ENCODE data around the gene OTOP2. TPM values are rescaled to one million over a fixed set of nuclear protein-coding genes. Genes with fewer than 3 reads are reported as not detected.

The OTOP2 gene
- total RNA-seq, 1 experiment from 2014 or later: not detected

DNA sequence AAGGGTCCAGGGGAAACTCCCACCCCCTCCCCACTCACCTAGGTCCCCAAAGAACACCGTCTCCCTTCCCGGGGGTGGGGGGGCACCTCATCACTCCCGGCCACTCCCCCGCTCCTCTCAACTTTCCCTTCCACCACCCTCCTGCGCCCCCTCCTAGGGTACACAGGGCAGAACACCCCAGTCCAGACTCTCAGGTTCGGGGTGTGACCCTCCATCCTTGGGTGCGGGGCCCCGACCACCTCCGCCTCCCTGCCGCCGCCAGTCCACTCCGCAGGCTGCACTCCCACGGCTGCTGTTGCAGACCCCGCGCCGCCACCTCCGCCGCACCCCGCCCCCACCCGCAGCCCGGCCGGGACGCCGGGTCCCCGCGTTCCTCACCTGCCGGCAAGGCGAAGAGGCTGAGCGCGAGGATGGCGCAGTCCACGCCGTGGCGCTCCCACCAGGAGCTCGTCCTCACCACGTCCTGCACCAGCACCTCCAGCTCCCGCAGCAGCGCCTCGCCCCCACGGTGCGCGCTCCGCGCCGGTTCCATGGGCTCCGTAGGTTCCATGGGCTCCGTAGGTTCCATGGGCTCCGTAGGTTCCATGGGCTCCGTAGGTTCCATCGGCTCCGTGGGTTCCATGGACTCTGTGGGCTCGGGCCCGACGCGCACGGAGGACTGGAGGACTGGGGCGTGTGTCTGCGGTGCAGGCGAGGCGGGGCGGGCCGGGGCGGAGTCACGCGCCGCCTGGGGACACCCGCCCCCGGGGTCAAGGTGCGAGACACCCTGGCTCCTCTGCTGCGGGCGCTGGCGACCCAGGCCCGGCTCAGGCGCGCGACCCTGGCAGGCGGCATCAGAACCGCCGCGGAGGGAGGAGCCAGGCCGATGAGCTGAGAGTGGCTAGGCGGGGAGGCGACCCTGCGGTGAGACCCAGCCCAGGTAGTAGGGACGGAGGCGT, 30.8 kb upstream of the OTOP2 start, which contains the start of gene FADS6:
Gene FADS6, minus strand, starts transcription at position 660 of the 938 bp plus-strand sequence. Its CDS starts 38 bp downstream, at position 622.
- no peaks in the 10 kb centered on the region for H3F3A ChIP-seq (ENCODE audit: low read length, unreplicated experiment)
- intact Hi-C loops (cut with micrococcal nuclease): no loop called here
- DNase-seq (no peak), ATAC-seq (no peak)
- ChIA-PET POLR2A (ENCODE audit: unreplicated experiment) (no interaction called here), CTCF (no interaction called here)
- no peaks in the 10 kb centered on the region for H4K20me1 ChIP-seq (ENCODE audit: low read length)
- H3K27ac ChIP-seq (ENCODE audit: low read length): no peak within 1 kb of the TSS
- no peak within 1 kb of the TSS for H2AFZ ChIP-seq (ENCODE audit: low read length)
- H3K36me3 ChIP-seq (ENCODE audit: low read depth, low read length): no peaks in the 10 kb centered on the region
- H3K9ac ChIP-seq (ENCODE audit: low read length): no peak within 1 kb of the TSS
- no TSS peak for BruUV-seq (replicated peaks)
- H3K79me2 ChIP-seq (ENCODE audit: low read length): no peaks in the 10 kb centered on the region
- no peak within 1 kb of the TSS for H3K4me2 ChIP-seq (ENCODE audit: low read length)
- TF ChIP-seq EZH2phosphoT487 (IDR thresholded peaks at IDR 0.05; ENCODE audit: borderline replicate concordance, low read length) (no peak), EZH2 (IDR thresholded peaks at IDR 0.05; ENCODE audit: low read length, unreplicated experiment) (no peak)
- TF ChIP-seq, protein P1, sequence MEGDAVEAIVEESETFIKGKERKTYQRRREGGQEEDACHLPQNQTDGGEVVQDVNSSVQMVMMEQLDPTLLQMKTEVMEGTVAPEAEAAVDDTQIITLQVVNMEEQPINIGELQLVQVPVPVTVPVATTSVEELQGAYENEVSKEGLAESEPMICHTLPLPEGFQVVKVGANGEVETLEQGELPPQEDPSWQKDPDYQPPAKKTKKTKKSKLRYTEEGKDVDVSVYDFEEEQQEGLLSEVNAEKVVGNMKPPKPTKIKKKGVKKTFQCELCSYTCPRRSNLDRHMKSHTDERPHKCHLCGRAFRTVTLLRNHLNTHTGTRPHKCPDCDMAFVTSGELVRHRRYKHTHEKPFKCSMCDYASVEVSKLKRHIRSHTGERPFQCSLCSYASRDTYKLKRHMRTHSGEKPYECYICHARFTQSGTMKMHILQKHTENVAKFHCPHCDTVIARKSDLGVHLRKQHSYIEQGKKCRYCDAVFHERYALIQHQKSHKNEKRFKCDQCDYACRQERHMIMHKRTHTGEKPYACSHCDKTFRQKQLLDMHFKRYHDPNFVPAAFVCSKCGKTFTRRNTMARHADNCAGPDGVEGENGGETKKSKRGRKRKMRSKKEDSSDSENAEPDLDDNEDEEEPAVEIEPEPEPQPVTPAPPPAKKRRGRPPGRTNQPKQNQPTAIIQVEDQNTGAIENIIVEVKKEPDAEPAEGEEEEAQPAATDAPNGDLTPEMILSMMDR (conservative IDR thresholded peaks at IDR 0.05; ENCODE audit: low read depth, low read length): no peak
- H3K9me2 ChIP-seq (replicated peaks; ENCODE audit: low read length): no peaks in the 10 kb centered on the region
- no peaks in the 10 kb centered on the region for H3K9me3 ChIP-seq (ENCODE audit: low read length)
- peaks cover 53% of the 10 kb centered on the region for H3K27me3 ChIP-seq (ENCODE audit: low read length)
- H3K4me3 ChIP-seq (ENCODE audit: low read length): no peak within 1 kb of the TSS
- H3K4me1 ChIP-seq (ENCODE audit: insufficient read depth, low read length): no peaks in the 10 kb centered on the region

DNA sequence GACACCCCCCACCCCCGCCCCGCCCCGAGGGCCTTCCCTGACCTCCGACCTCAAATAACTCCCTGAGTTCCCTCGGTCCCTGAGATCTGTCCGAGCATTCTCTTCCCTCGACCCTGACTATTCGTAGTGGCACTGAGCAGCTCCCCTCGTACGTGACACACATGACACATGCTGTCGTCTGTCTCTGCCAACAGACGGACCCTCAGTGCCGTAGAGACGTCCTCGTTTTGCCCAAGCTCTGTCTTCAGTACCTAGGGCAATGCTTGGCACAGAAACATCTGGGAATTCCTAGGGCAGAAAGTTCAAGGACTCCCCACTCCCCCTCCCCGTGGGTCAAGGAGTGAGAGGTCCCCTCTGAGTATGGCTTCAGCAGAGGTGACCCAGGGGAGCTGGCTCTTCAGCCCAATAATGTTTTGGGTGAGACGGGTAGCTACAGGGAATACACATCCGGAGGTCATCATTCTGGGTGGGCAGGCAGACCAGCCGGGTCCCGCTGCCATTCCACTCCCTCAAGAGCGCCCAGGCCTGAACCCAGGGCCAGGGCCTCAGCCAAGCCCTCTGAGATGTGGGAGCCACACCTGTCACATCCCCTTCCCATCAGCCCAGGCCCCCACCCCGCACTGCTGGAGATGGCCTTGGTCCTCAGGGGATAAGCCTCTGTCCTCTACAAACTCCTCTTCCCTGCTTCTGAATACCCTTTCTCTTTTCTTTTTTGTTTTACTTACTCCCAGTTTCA, 30.0 kb upstream of the OTOP2 start:
- BruUV-seq (replicated peaks): no TSS peak
- Histone ChIP-seq H2AFZ (ENCODE audit: low read length) (no peak overlapping the region), H3K79me2 (ENCODE audit: low read length) (no peaks in the 10 kb centered on the region), H3K9ac (ENCODE audit: low read length) (no peak overlapping the region), H3F3A (ENCODE audit: low read length, unreplicated experiment) (no peaks in the 10 kb centered on the region), H3K27ac (ENCODE audit: low read length) (no peak overlapping the region), H3K4me3 (ENCODE audit: low read length) (no peak overlapping the region), H3K27me3 (ENCODE audit: low read length) (peaks cover 44% of the 10 kb centered on the region), H3K36me3 (ENCODE audit: low read depth, low read length) (no peaks in the 10 kb centered on the region), H3K9me2 (replicated peaks; ENCODE audit: low read length) (no peaks in the 10 kb centered on the region), H4K20me1 (ENCODE audit: low read length) (no peaks in the 10 kb centered on the region), H3K9me3 (ENCODE audit: low read length) (no peaks in the 10 kb centered on the region), H3K4me2 (ENCODE audit: low read length) (no peak overlapping the region), H3K4me1 (ENCODE audit: insufficient read depth, low read length) (no peaks in the 10 kb centered on the region)
- intact Hi-C loops (cut with micrococcal nuclease): no loop called here
- TF ChIP-seq EZH2phosphoT487 (IDR thresholded peaks at IDR 0.05; ENCODE audit: borderline replicate concordance, low read length) (no peak), EZH2 (IDR thresholded peaks at IDR 0.05; ENCODE audit: low read length, unreplicated experiment) (no peak)
- TF ChIP-seq, protein P1 (conservative IDR thresholded peaks at IDR 0.05; ENCODE audit: low read depth, low read length): no peak
- POLR2A ChIA-PET (ENCODE audit: unreplicated experiment): no interaction called here
- CTCF ChIA-PET: no interaction called here
- DNase-seq (no peak), ATAC-seq (no peak)

Measured in PC-3 (cell line).